NCI-H82 (cell line): ENCODE results near the gene EPB41L4A.
A peak's percentile ranks its signal among the peaks of the same experiment; 100 is the strongest.

Experiments used
- DNase-seq: peaks from one replicate; lab custom pipeline; 2025; lab: John Stamatoyannopoulos, UW

EPB41L4A gene

GRCh38 chr5:112156211-112156610 lies 262.9 kb downstream of the EPB41L4A start:
- DNase-seq = peak; percentile 29

- no peak for DNase-seq
Measured at GRCh38 chr5:112154940-112155686, 264.0 kb downstream of the EPB41L4A start.

GRCh38 chr5:112149727-112150126 lies 269.4 kb downstream of the EPB41L4A start:
- peak; percentile 80 for DNase-seq

DNA sequence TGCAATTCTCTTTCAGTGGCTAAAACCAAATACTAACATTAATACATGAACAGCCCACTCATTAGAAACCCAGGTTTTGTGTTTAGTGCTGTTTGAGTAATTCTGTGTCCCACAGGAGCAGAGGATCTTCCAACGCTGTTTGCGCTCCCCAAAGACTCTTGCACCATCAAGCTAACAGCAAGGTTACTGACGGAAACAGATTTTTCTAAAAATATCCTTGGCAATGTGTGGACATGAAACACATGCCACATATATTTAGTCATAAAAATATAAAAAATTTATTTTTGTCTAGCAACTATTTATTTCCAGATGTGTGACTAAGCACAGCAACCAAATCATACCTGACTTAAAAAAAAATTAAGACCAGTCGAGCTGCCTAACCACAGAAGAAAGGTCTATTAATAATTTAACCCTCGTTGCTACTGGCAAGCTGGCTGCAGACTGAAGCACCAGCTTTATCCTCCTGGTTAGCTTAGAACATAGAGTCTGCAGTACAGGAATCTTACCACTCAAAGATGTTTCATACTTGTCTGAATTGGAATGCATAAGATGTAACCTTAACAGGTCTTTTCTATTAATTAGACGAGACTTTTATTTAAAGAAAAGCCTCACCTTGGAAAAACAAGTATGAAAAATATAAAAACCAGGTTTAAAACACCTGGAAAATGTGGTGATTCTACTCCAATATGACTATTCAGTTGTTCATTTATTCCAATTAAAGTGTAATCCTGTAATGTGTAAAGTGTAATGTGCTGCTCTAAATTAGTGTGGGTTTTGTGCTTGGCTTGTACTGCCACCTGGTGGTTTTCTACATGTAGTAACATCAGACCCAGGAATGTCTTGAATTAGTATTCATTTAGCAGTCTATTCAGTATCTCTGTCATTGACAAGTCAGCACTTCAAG lies 272.5 kb downstream of the EPB41L4A start:
- peak; percentile 84 for DNase-seq

GRCh38 chr5:112143690-112144089 lies 275.4 kb downstream of the EPB41L4A start:
- no peak for DNase-seq

DNA sequence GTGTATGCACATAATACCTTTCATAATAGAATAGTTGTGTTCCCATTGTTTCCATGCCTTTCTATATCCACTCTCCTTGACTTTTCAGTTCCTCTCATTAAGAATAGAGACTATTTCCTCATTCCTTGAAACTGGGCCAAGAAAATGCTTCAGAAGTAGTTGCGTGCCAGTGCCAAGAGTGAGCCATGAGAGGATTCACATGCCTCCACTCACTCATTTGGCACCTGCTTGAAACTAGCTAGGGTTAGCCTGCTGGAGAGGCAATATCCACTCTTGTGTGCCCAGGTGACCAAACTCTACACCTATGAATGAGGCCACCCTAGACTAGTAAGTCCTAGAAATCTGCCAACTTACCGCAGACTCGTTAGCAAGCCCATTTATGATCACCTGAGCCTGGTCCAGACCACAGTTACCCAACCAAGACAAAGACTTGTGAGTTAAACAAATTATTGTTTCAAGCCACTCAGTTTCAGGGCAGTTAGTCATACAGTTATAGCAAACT lies 276.3 kb downstream of the EPB41L4A start:
- DNase-seq = no peak

DNA sequence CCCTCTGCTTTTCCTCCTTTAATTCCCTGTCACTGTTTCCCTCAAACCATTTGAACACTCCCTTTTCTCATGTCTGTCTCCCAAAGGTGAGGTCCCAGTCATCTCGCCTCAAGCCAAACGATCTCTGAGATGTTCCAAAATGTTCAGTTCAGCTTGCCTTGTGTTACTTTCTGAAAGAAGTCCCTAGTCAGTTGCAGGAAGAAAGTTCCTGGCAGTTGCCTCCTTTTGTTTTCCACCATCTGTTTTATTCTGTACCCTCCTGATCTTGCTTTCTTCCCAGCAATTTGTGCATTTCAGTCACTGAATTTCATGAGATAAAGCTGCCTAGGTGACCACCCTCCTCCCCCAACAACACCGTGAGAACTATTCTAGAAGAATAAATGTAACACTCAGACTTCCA lies 277.5 kb downstream of the EPB41L4A start:
- DNase-seq = no peak

- no peak for DNase-seq
Measured at GRCh38 chr5:112138526-112138925, 280.6 kb downstream of the EPB41L4A start.

- no peak for DNase-seq
Measured at GRCh38 chr5:112136773-112137172, 282.3 kb downstream of the EPB41L4A start.

DNA sequence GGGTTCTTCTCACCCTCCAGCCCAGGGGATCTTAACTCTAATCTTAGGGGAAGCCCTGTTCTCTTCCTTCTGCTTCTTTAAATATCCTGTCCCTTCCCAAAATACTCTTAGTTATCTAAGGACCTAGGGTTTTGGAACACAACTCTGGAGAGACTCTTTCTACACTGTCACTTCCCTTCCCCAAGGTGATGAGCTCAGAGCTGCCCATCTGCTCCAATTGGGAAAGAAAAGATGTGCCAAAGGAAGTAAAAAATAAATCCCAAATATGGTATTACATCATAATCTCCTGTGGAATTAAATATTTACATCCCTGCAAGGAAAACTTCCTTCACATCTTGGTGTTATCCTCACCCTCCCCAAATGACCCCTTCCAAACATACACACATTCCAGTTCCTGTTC lies 291.2 kb downstream of the EPB41L4A start:
- DNase-seq = no peak

DNA sequence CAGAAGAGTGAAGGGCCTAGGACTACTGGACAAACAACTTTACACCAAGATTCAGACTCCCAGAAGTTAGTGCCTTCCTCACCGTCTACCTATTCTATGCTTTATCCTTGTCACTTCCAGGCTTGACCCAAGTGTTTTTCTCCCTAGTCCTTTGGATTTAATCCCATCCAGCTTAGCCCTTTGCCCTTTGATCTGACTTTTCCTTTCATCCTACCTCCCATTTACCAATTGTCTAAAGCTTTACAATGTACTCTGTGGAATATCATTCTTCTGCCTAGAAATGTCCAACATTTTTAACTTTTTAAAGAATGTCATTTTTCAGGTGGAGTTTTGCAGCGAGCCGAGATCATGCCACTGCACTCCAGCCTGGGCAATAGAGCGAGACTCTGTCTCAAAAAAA lies 292.1 kb downstream of the EPB41L4A start:
- DNase-seq = peak; percentile 37

DNA sequence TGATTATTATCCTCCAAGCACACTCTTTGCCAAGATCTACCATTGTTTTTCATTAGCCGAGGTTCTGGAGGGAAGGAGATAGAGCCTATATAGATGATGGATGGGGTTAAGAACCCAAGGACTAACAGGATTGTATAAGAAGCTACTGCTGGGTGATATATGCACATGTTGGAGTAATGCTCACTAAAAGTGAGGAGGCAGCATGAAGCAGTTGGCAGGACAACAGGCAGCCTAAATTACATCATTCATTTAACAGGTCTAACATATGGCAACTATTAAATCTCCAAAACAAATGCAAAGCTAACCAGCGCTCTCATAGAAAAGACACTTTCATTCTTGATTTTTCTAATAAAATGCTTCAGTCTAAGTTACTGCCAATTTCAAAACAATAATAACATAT lies 293.2 kb downstream of the EPB41L4A start:
- peak; percentile 86 for DNase-seq

GRCh38 chr5:112124788-112125187 lies 294.3 kb downstream of the EPB41L4A start:
- no peak for DNase-seq

DNA sequence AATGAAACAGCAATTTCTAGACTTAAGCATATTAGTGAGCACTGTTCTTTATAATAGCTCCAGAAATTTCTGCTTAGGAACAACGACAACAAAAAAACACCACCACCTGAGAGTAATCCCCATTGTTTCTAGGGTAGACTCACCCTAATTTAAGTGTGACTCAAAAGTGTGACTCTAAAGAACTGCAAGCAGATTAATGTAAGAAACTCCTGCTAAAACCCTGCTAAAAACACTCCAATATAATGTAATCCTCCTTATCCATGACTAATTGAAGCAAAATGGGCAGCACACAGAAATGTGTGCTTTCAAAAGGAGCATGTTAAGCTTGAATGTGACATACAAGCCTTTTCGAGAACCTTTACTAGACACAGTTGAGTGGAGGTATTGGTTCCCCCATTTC lies 296.0 kb downstream of the EPB41L4A start:
- peak; percentile 3 for DNase-seq

GRCh38 chr5:112122353-112122752 lies 296.7 kb downstream of the EPB41L4A start:
- DNase-seq = no peak

DNA sequence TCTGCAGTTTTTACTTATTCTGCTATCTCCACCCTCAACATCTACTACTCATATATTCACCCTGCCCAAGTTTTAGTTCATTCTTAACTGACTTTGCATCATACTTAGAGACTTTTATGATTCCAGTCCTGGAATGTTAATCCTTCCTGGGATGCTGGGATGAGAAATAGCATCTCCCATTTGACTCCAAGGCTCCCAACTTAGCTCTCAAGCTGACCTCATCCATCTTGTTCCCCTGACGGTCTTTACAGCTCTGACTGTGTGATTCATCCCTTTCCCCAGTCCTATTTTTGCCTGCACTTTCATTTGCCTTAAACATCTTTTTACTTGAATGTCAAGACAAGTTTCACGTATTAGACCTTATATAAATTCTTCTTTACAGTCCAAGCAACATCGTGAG lies 297.8 kb downstream of the EPB41L4A start:
- DNase-seq = no peak

GRCh38 chr5:112119969-112120368 lies 299.1 kb downstream of the EPB41L4A start:
- no peak for DNase-seq

GRCh38 chr5:112119508-112119907 lies 299.6 kb downstream of the EPB41L4A start:
- peak; percentile 3 for DNase-seq

GRCh38 chr5:112117551-112117950 lies 301.5 kb downstream of the EPB41L4A start:
- DNase-seq = no peak

DNA sequence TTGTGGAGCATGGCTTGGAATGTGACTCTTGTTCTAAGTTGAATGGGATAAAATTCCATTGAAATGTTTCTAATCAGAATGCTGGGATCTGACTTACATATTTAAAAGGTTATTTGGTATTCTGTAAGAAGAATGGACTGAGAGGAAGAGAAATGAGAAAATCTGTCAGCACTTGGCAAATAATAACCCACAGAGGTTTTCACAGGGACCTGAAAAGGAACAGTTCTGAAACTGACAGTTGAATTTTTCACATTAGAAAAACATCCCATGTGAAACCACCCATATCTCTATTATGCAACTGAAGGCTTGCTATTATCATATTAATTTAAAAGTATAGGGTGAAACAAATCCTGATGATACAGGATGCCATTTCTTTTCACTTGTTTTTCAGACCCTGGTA lies 302.7 kb downstream of the EPB41L4A start:
- no peak for DNase-seq

DNA sequence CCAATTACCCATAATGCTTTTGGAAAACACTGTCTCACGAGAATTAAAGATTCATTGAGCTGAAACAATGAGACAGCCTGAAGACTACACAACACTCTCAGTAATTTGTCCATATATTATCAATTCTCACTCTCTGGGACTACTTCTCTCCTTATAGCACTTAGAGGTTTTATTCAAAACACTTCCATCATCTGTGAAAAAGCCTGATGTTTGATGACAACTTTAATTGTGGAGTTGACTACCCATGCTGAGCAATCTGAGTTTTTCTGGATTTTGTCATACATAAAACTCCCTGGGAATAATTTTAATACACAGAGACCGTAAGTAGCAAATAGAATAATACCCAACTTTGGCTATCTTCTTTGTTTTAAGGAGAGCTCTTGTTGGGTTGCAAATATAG lies 305.5 kb downstream of the EPB41L4A start:
- no peak for DNase-seq
